DND-41 (cell line): ENCODE results near the gene KIF18A.

Source experiments
- EZH2 ChIP-seq: IDR thresholded peaks from 3 replicates; pipeline ENCODE4 v1.6.1; 2012; ENCODE audit warnings: borderline replicate concordance, low read depth, mild to moderate bottlenecking, moderate library complexity, low read length, inconsistent platforms; ENCODE audit not compliant: severe bottlenecking
- TF ChIP-seq, protein P1 (sequence below): IDR thresholded peaks from 2 replicates; pipeline ENCODE4 v1.5.1; 2012; ENCODE audit warnings: borderline replicate concordance, low read length, moderate library complexity, mild to moderate bottlenecking; ENCODE audit not compliant: poor library complexity, severe bottlenecking; ENCODE audit errors: extremely low read depth

GRCh38 chr11:28144808-28145207 is 36.9 kb upstream of the KIF18A start:
- TF ChIP-seq EZH2, result no peak
- TF ChIP-seq, protein P1, sequence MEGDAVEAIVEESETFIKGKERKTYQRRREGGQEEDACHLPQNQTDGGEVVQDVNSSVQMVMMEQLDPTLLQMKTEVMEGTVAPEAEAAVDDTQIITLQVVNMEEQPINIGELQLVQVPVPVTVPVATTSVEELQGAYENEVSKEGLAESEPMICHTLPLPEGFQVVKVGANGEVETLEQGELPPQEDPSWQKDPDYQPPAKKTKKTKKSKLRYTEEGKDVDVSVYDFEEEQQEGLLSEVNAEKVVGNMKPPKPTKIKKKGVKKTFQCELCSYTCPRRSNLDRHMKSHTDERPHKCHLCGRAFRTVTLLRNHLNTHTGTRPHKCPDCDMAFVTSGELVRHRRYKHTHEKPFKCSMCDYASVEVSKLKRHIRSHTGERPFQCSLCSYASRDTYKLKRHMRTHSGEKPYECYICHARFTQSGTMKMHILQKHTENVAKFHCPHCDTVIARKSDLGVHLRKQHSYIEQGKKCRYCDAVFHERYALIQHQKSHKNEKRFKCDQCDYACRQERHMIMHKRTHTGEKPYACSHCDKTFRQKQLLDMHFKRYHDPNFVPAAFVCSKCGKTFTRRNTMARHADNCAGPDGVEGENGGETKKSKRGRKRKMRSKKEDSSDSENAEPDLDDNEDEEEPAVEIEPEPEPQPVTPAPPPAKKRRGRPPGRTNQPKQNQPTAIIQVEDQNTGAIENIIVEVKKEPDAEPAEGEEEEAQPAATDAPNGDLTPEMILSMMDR, result no peak
